ENCODE results near the gene IGSF3. TPM values are rescaled to one million over a fixed set of nuclear protein-coding genes. Genes with fewer than 3 reads are reported as not detected.

Gene IGSF3
- total RNA-seq, 2 donors from 2014 or later, result 3.3 to 4.9 TPM

GRCh38 chr1:116553386-116554115 lies 114.0 kb downstream of the IGSF3 start:
- Mint-ChIP-seq H3K27me3 (ENCODE audit: low read depth) (no peaks in the 10 kb centered on the region), H3K9me3 (no peaks in the 10 kb centered on the region), H3K36me3 (ENCODE audit: insufficient read depth in 2 of 2) (peaks cover 2 to 11% of the 10 kb centered on the region in 2 donors), H3K27ac (peak overlapping the region; percentile 6), H3K4me3 (peak overlapping the region; percentile 23 to 27), H3K4me1 (ENCODE audit: low read depth) (peaks cover 78% of the 10 kb centered on the region)
- ATAC-seq (replicated peaks in 1 of 2) (no peak), DNase-seq (no peak)

GRCh38 chr1:116546354-116546977 lies 121.1 kb downstream of the IGSF3 start:
- H3K27me3 Mint-ChIP-seq (ENCODE audit: low read depth), result no peaks in the 10 kb centered on the region
- peaks cover 77% of the 10 kb centered on the region for H3K4me1 Mint-ChIP-seq (ENCODE audit: low read depth)
- H3K9me3 Mint-ChIP-seq, result no peaks in the 10 kb centered on the region
- peaks cover 21 to 29% of the 10 kb centered on the region in 2 donors for H3K36me3 Mint-ChIP-seq (ENCODE audit: insufficient read depth in 2 of 2)
- H3K27ac Mint-ChIP-seq, result peak overlapping the region; percentile 94
- H3K4me3 Mint-ChIP-seq, result peak overlapping the region; percentile 82 to 86
- ATAC-seq (replicated peaks in 1 of 2) (peak in 1 of 2 donors; percentile 48), DNase-seq (no peak)

- no peak for DNase-seq
- H3K9me3 Mint-ChIP-seq, result no peaks in the 10 kb centered on the region
- peak; percentile 11 to 12 for ATAC-seq (replicated peaks in 1 of 2)
- H3K4me1 Mint-ChIP-seq (ENCODE audit: low read depth), result peaks cover 73% of the 10 kb centered on the region
- peak overlapping the region; percentile 94 for H3K27ac Mint-ChIP-seq
- H3K36me3 Mint-ChIP-seq (ENCODE audit: insufficient read depth in 2 of 2), result peaks cover 25 to 29% of the 10 kb centered on the region in 2 donors
- peak overlapping the region; percentile 82 to 86 for H3K4me3 Mint-ChIP-seq
- no peaks in the 10 kb centered on the region for H3K27me3 Mint-ChIP-seq (ENCODE audit: low read depth)
Measured at GRCh38 chr1:116545359-116545705, 122.2 kb downstream of the IGSF3 start.

- Mint-ChIP-seq H3K36me3 (ENCODE audit: insufficient read depth in 2 of 2) (peaks cover 27 to 30% of the 10 kb centered on the region in 2 donors), H3K9me3 (no peaks in the 10 kb centered on the region), H3K27me3 (ENCODE audit: low read depth) (no peaks in the 10 kb centered on the region), H3K27ac (peak overlapping the region; percentile 94), H3K4me3 (peak overlapping the region; percentile 82 to 86), H3K4me1 (ENCODE audit: low read depth) (peaks cover 77% of the 10 kb centered on the region)
- peak; percentile 66 to 68 for ATAC-seq (replicated peaks in 1 of 2)
- DNase-seq, result peak; percentile 36
Measured at GRCh38 chr1:116544588-116545358, 122.8 kb downstream of the IGSF3 start.

- Mint-ChIP-seq H3K4me3 (peak overlapping the region; percentile 14 to 43), H3K36me3 (ENCODE audit: insufficient read depth in 2 of 2) (peaks cover 23 to 38% of the 10 kb centered on the region in 2 donors), H3K27ac (peak overlapping the region; percentile 74), H3K27me3 (ENCODE audit: low read depth) (no peaks in the 10 kb centered on the region), H3K9me3 (peaks cover 0 to 4% of the 10 kb centered on the region in 2 donors), H3K4me1 (ENCODE audit: low read depth) (peaks cover 88% of the 10 kb centered on the region)
- no peak for DNase-seq
- ATAC-seq (replicated peaks in 1 of 2), result peak; percentile 27 to 35
Measured at GRCh38 chr1:116540088-116540487, 127.4 kb downstream of the IGSF3 start.

GRCh38 chr1:116538544-116538943 lies 129.0 kb downstream of the IGSF3 start:
- Mint-ChIP-seq H3K36me3 (ENCODE audit: insufficient read depth in 2 of 2) (peaks cover 28 to 42% of the 10 kb centered on the region in 2 donors), H3K4me3 (peak overlapping the region; percentile 8 to 19), H3K27me3 (ENCODE audit: low read depth) (no peaks in the 10 kb centered on the region), H3K27ac (no peak overlapping the region), H3K9me3 (peaks cover 0 to 4% of the 10 kb centered on the region in 2 donors), H3K4me1 (ENCODE audit: low read depth) (peaks cover 75% of the 10 kb centered on the region)
- DNase-seq, result peak; percentile 63 to 68
- ATAC-seq (replicated peaks in 1 of 2), result peak; percentile 98

- no peak overlapping the region for H3K4me3 Mint-ChIP-seq
- H3K27me3 Mint-ChIP-seq (ENCODE audit: low read depth), result no peaks in the 10 kb centered on the region
- H3K27ac Mint-ChIP-seq, result peak overlapping the region; percentile 48
- peaks cover 69% of the 10 kb centered on the region for H3K4me1 Mint-ChIP-seq (ENCODE audit: low read depth)
- peaks cover 24 to 40% of the 10 kb centered on the region in 2 donors for H3K36me3 Mint-ChIP-seq (ENCODE audit: insufficient read depth in 2 of 2)
- ATAC-seq (replicated peaks in 1 of 2) (no peak), DNase-seq (no peak)
- peaks cover 0 to 4% of the 10 kb centered on the region in 2 donors for H3K9me3 Mint-ChIP-seq
Measured at GRCh38 chr1:116537898-116538297, 129.6 kb downstream of the IGSF3 start.

- no peak for DNase-seq
- Mint-ChIP-seq H3K36me3 (ENCODE audit: insufficient read depth in 2 of 2) (peaks cover 17 to 34% of the 10 kb centered on the region in 2 donors), H3K4me3 (no peak overlapping the region), H3K9me3 (peaks cover 0 to 4% of the 10 kb centered on the region in 2 donors), H3K27ac (no peak overlapping the region), H3K27me3 (ENCODE audit: low read depth) (no peaks in the 10 kb centered on the region), H3K4me1 (ENCODE audit: low read depth) (peaks cover 62% of the 10 kb centered on the region)
- peak in 1 of 2 donors; percentile 19 for ATAC-seq (replicated peaks in 1 of 2)
Measured at GRCh38 chr1:116537040-116537831, 130.3 kb downstream of the IGSF3 start.

GRCh38 chr1:116534014-116534739 lies 133.4 kb downstream of the IGSF3 start:
- H3K4me1 Mint-ChIP-seq (ENCODE audit: low read depth), result peaks cover 40% of the 10 kb centered on the region
- no peaks in the 10 kb centered on the region for H3K27me3 Mint-ChIP-seq (ENCODE audit: low read depth)
- H3K9me3 Mint-ChIP-seq, result peaks cover 0 to 4% of the 10 kb centered on the region in 2 donors
- H3K36me3 Mint-ChIP-seq (ENCODE audit: insufficient read depth in 2 of 2), result peaks cover 12 to 22% of the 10 kb centered on the region in 2 donors
- no peak for ATAC-seq (replicated peaks in 1 of 2)
- H3K27ac Mint-ChIP-seq, result no peak overlapping the region
- no peak for DNase-seq
- H3K4me3 Mint-ChIP-seq, result no peak overlapping the region

GRCh38 chr1:116533429-116533820 lies 134.1 kb downstream of the IGSF3 start:
- DNase-seq (no peak), ATAC-seq (replicated peaks in 1 of 2) (no peak)
- H3K27me3 Mint-ChIP-seq (ENCODE audit: low read depth), result no peaks in the 10 kb centered on the region
- H3K36me3 Mint-ChIP-seq (ENCODE audit: insufficient read depth in 2 of 2), result peaks cover 15 to 25% of the 10 kb centered on the region in 2 donors
- peaks cover 32% of the 10 kb centered on the region for H3K4me1 Mint-ChIP-seq (ENCODE audit: low read depth)
- peaks cover 2 to 9% of the 10 kb centered on the region in 2 donors for H3K9me3 Mint-ChIP-seq
- H3K4me3 Mint-ChIP-seq, result no peak overlapping the region
- no peak overlapping the region for H3K27ac Mint-ChIP-seq

- DNase-seq (no peak), ATAC-seq (replicated peaks in 1 of 2) (no peak)
- Mint-ChIP-seq H3K27me3 (ENCODE audit: low read depth) (no peaks in the 10 kb centered on the region), H3K4me1 (ENCODE audit: low read depth) (peaks cover 27% of the 10 kb centered on the region), H3K36me3 (ENCODE audit: insufficient read depth in 2 of 2) (peaks cover 19 to 31% of the 10 kb centered on the region in 2 donors), H3K27ac (no peak overlapping the region), H3K4me3 (no peak overlapping the region), H3K9me3 (peaks cover 6 to 13% of the 10 kb centered on the region in 2 donors)
Measured at GRCh38 chr1:116532671-116533428, 134.7 kb downstream of the IGSF3 start.

Data from activated T-cell treated with anti-CD3 and anti-CD28 coated beads, Interleukin-2, amount 50 U/mL, for 72 hours (primary cell).